Measurements from ENCODE around the gene SURF4.
A peak's percentile ranks its signal among the peaks of the same experiment; 100 is the strongest.

Gene SURF4

DNA sequence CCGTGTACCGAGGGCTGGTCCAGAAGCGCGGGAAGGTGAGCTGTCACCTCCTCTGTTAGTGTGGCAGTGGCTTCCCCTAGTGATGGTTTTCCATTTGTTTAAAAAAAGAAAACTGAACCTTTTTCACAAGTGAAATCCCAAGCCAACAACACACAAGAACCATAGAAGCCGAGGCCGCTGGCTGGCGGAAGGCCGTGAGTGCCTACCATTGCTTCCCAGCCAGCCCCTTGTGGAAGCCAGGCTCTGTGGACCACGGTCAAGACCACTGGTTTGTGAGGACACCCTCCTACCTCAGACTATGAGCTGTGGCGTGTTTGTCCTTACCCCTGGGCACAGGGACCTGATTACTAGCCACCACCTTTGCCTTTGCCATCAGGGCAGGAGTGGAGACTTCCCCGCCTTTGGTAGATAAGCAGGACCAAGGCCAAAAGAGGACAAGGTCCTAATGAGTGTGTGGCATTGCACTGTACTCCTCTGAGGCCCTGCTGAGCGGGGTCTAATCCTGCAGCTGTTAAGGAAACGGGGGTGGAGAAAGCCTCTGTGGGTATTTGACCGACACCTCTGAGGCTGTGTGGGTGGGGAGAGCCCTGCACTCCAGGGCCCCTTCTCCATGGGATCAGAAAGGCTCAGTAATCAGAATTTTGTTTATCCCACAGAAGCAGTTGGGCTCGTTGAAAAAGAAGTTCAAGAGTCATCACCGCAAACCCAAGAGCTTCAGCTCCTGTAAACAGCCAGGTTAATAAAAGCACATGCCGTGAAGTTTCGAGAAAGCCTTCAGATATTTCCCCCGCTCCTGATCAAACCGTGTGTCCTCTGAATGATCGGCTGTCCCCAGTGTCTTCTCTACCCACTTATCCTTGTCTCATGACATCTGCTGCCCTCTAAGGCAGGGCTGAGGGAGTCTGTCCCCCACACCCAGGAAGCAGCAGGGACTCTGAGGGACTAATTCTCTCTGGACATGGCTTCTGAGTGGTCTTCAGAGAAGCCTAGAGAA lies 15.2 kb downstream of the SURF4 start:
- Histone ChIP-seq H3K36me3 (ENCODE audit: control insufficient read depth, insufficient read depth, low read length) (peaks cover 76% of the 10 kb centered on the region), H3K27ac (ENCODE audit: low read depth, low read length) (no peak overlapping the region), H3K9me3 (ENCODE audit: control insufficient read depth, insufficient read depth, low read depth, low read length) (no peaks in the 10 kb centered on the region), H3K4me3 (ENCODE audit: low read depth, low read length) (no peak overlapping the region), H3K27me3 (ENCODE audit: control insufficient read depth, insufficient read depth, low read length) (no peaks in the 10 kb centered on the region), H3K4me1 (ENCODE audit: control insufficient read depth, insufficient read depth, low read length) (0 out of 2 replicates have a peak, but pooled peaks cover 7% of the 10 kb centered on the region), H3K9ac (ENCODE audit: low read length) (no peak overlapping the region)

DNA sequence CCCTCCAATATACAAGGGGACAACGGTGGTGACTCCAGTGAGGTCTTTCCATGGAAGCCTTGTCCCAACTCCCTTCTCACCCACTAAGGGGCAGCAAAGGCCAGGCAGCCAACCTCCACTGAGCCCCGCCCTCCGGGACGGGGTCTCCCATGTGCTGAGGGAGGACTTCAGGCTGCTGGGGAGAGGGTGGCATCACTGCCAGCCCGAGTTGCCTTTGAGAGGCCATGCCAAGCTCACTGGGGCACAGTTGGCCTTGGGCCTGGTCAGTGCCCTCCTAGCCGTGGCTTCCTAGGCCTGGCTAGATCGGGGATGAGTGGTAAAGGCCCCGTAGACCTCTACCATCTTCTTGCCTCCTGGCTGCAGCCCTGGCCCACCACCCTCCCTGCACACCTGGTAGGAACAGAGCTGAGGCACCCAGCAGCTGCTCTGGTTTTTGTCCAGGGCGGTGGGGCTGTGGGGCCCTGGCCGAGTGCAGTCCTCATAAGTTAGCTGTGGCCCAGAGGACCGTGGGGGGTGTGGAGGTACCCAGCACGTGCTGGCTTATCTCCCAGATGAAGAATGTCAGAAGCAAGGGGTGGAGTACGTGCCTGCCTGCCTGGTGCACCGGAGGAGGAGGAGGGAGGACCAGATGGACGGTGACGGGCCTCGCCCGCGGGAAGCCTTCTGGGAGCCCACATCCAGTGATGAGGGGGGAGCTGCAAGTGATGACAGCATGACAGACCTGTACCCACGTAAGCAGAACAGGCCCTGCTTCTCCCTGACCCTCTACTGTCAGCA lies 16.3 kb downstream of the SURF4 start:
- Histone ChIP-seq H3K4me1 (ENCODE audit: control insufficient read depth, insufficient read depth, low read length) (0 out of 2 replicates have a peak, but pooled peaks cover 7% of the 10 kb centered on the region), H3K27me3 (ENCODE audit: control insufficient read depth, insufficient read depth, low read length) (no peaks in the 10 kb centered on the region), H3K27ac (ENCODE audit: low read depth, low read length) (no peak overlapping the region), H3K9ac (ENCODE audit: low read length) (no peak overlapping the region), H3K36me3 (ENCODE audit: control insufficient read depth, insufficient read depth, low read length) (peaks cover 65% of the 10 kb centered on the region), H3K9me3 (ENCODE audit: control insufficient read depth, insufficient read depth, low read depth, low read length) (no peaks in the 10 kb centered on the region), H3K4me3 (ENCODE audit: low read depth, low read length) (no peak overlapping the region)

DNA sequence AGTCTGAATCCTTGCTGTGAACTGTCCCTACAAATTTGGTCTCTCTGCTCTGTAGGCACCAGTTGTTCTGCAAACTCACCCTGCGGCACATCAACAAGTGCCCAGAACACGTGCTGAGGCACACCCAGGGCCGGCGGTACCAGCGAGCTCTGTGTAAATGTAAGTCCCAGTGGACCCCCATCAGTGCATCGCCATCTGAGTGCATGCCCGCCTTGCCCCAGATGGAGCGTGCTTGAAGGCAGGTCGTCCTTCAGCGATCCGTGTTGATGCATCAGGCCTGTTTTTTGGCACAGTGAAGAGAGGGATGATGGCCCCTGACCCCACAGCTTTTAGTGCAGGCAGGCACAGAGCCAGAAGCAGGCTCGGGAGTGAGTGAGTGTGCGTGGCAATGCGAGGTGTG lies 18.2 kb downstream of the SURF4 start:
- 0 out of 2 replicates have a peak, but pooled peaks cover 7% of the 10 kb centered on the region for H3K4me1 ChIP-seq (ENCODE audit: control insufficient read depth, insufficient read depth, low read length)
- H3K4me3 ChIP-seq (ENCODE audit: low read depth, low read length) = peak overlapping the region; percentile 79
- peaks cover 54% of the 10 kb centered on the region for H3K36me3 ChIP-seq (ENCODE audit: control insufficient read depth, insufficient read depth, low read length)
- H3K9ac ChIP-seq (ENCODE audit: low read length) = no peak overlapping the region
- H3K27ac ChIP-seq (ENCODE audit: low read depth, low read length) = no peak overlapping the region
- no peaks in the 10 kb centered on the region for H3K9me3 ChIP-seq (ENCODE audit: control insufficient read depth, insufficient read depth, low read depth, low read length)
- H3K27me3 ChIP-seq (ENCODE audit: control insufficient read depth, insufficient read depth, low read length) = no peaks in the 10 kb centered on the region

DNA sequence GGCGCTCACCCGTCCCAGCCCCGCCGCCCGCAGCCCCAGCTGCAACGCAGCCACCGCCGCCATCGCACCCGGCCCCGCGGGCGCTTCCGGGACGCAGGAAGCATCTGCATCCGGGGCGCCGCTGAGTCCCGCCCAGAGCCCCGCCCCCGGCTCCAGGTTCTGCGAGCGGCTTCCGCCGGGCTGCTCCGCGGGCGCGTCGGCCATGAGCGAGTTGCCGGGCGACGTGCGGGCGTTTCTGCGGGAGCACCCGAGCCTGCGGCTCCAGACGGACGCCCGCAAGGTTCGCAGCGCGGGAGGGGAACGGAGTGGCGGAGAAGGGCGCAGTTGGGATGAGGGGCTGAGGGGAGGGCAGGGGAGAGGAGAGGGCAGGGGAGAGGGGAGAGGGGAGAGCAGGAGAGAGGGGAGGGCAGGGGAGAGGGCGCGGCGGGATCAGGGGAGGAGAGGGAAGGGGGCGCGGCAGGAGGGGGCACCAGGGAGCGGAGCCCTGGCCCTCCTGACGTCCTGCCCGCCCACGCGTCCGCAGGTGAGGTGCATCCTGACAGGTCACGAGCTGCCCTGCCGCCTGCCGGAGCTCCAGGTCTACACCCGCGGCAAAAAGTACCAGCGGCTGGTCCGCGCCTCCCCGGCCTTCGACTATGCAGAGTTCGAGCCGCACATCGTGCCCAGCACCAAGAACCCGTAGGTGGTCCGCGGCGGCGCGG lies 19.3 kb downstream of the SURF4 start, which contains the start of the genes SURF1 and SURF2:
Gene SURF1 (minus strand): TSS at position 97 of the 701 bp plus-strand sequence. CDS start 34 bp downstream, at position 63.
Gene SURF2 (plus strand): TSS at position 160 of the 701 bp plus-strand sequence. CDS start 43 bp downstream, at position 203.
- peak within 1 kb of the TSS; percentile 21; the same call in 1 of the 2 replicates for H3K27ac ChIP-seq (ENCODE audit: low read depth, low read length)
- H3K9me3 ChIP-seq (ENCODE audit: control insufficient read depth, insufficient read depth, low read depth, low read length) = no peaks in the 10 kb centered on the region
- peak within 1 kb of the TSS; percentile 87 for H3K9ac ChIP-seq (ENCODE audit: low read length)
- H3K4me1 ChIP-seq (ENCODE audit: control insufficient read depth, insufficient read depth, low read length) = 0 out of 2 replicates have a peak, but pooled peaks cover 7% of the 10 kb centered on the region
- peak within 1 kb of the TSS; percentile 94 for H3K4me3 ChIP-seq (ENCODE audit: low read depth, low read length)
- peaks cover 54% of the 10 kb centered on the region for H3K36me3 ChIP-seq (ENCODE audit: control insufficient read depth, insufficient read depth, low read length)
- H3K27me3 ChIP-seq (ENCODE audit: control insufficient read depth, insufficient read depth, low read length) = no peaks in the 10 kb centered on the region

GRCh38 chr9:133355881-133356357 lies 19.9 kb downstream of the SURF4 start:
- Histone ChIP-seq H3K9ac (ENCODE audit: low read length) (peak overlapping the region; percentile 87), H3K27me3 (ENCODE audit: control insufficient read depth, insufficient read depth, low read length) (no peaks in the 10 kb centered on the region), H3K36me3 (ENCODE audit: control insufficient read depth, insufficient read depth, low read length) (peaks cover 54% of the 10 kb centered on the region), H3K27ac (ENCODE audit: low read depth, low read length) (no peak overlapping the region; the same call in 1 of the 2 replicates), H3K9me3 (ENCODE audit: control insufficient read depth, insufficient read depth, low read depth, low read length) (no peaks in the 10 kb centered on the region), H3K4me1 (ENCODE audit: control insufficient read depth, insufficient read depth, low read length) (0 out of 2 replicates have a peak, but pooled peaks cover 7% of the 10 kb centered on the region), H3K4me3 (ENCODE audit: low read depth, low read length) (peak overlapping the region; percentile 94)

GRCh38 chr9:133354766-133355165 lies 21.1 kb downstream of the SURF4 start:
- Histone ChIP-seq H3K9me3 (ENCODE audit: control insufficient read depth, insufficient read depth, low read depth, low read length) (no peaks in the 10 kb centered on the region), H3K4me1 (ENCODE audit: control insufficient read depth, insufficient read depth, low read length) (0 out of 2 replicates have a peak, but pooled peaks cover 7% of the 10 kb centered on the region), H3K27me3 (ENCODE audit: control insufficient read depth, insufficient read depth, low read length) (no peaks in the 10 kb centered on the region), H3K9ac (ENCODE audit: low read length) (peak overlapping the region; percentile 3), H3K27ac (ENCODE audit: low read depth, low read length) (no peak overlapping the region), H3K4me3 (ENCODE audit: low read depth, low read length) (no peak overlapping the region), H3K36me3 (ENCODE audit: control insufficient read depth, insufficient read depth, low read length) (peaks cover 54% of the 10 kb centered on the region)

DNA sequence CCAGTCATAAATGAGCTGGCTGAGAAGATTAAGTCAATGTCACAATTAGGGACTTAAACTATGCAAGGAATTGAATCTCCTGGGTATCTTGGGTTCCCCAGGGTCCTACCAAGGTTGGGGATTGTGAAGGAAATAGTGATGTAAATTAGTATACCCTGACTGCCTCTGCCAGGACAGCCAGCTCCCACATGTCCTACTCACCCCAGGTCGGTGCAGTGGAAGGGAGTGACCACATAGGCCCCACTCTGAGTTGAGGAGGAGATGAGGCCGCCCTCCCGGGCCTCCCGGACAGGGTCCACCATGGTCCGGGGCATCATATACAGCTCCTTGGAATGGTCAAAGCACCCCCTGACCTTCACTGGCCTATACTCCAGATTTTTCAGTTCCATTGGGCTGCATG lies 22.3 kb downstream of the SURF4 start:
- no peak overlapping the region for H3K27ac ChIP-seq (ENCODE audit: low read depth, low read length)
- H3K9me3 ChIP-seq (ENCODE audit: control insufficient read depth, insufficient read depth, low read depth, low read length) = no peaks in the 10 kb centered on the region
- H3K36me3 ChIP-seq (ENCODE audit: control insufficient read depth, insufficient read depth, low read length) = peaks cover 58% of the 10 kb centered on the region

GRCh38 chr9:133352635-133353340 lies 23.1 kb downstream of the SURF4 start:
- no peak overlapping the region for H3K27ac ChIP-seq (ENCODE audit: low read depth, low read length)
- peaks cover 57% of the 10 kb centered on the region for H3K36me3 ChIP-seq (ENCODE audit: control insufficient read depth, insufficient read depth, low read length)
- no peaks in the 10 kb centered on the region for H3K9me3 ChIP-seq (ENCODE audit: control insufficient read depth, insufficient read depth, low read depth, low read length)
- no peaks in the 10 kb centered on the region for H3K27me3 ChIP-seq (ENCODE audit: control insufficient read depth, insufficient read depth, low read length)
- H3K4me1 ChIP-seq (ENCODE audit: control insufficient read depth, insufficient read depth, low read length) = 0 out of 2 replicates have a peak, but pooled peaks cover 12% of the 10 kb centered on the region
- no peak overlapping the region for H3K9ac ChIP-seq (ENCODE audit: low read length)
- H3K4me3 ChIP-seq (ENCODE audit: low read depth, low read length) = no peak overlapping the region

More for the DNA sequence above, 22.3 kb downstream of the SURF4 start:
- Histone ChIP-seq H3K4me3 (ENCODE audit: low read depth, low read length) (no peak overlapping the region), H3K27me3 (ENCODE audit: control insufficient read depth, insufficient read depth, low read length) (no peaks in the 10 kb centered on the region), H3K4me1 (ENCODE audit: control insufficient read depth, insufficient read depth, low read length) (0 out of 2 replicates have a peak, but pooled peaks cover 12% of the 10 kb centered on the region), H3K9ac (ENCODE audit: low read length) (no peak overlapping the region)

- Histone ChIP-seq H3K9ac (ENCODE audit: low read length) (no peak overlapping the region), H3K4me1 (ENCODE audit: control insufficient read depth, insufficient read depth, low read length) (0 out of 2 replicates have a peak, but pooled peaks cover 4% of the 10 kb centered on the region), H3K27me3 (ENCODE audit: control insufficient read depth, insufficient read depth, low read length) (no peaks in the 10 kb centered on the region), H3K4me3 (ENCODE audit: low read depth, low read length) (no peak overlapping the region), H3K9me3 (ENCODE audit: control insufficient read depth, insufficient read depth, low read depth, low read length) (no peaks in the 10 kb centered on the region), H3K36me3 (ENCODE audit: control insufficient read depth, insufficient read depth, low read length) (peaks cover 52% of the 10 kb centered on the region), H3K27ac (ENCODE audit: low read depth, low read length) (no peak overlapping the region)
Measured at GRCh38 chr9:133351908-133352634, 23.8 kb downstream of the SURF4 start.

All from HUES6 (cell line).